RWPE1 (cell line): Measurements from ENCODE around the gene NFS1.

Source experiments
- CTCF ChIA-PET: fragments of 350-600 bp; sonication (Branson Sonifier 250); formaldehyde crosslinking; extraction: SDS; loops from one replicate; lab custom pipeline; 2021; lab: Yijun Ruan, JAX
- POLR2A ChIA-PET: fragments of 400-600 bp; formaldehyde crosslinking; extraction: SDS; loops from one replicate; lab custom pipeline; 2020; ENCODE audit warnings: antibody characterized with exemption; ENCODE audit not compliant: low non-redundant PET; lab: Yijun Ruan, JAX
- DNase-seq: peaks from one replicate; pipeline ENCODE4 v3.0.0; 2012; ENCODE audit warnings: low spot score
- H3K27ac ChIP-seq: fragments of 450-650 bp; 2 replicates; pipeline ENCODE4 v1.5.1; 2017
- TF ChIP-seq, protein P1 (sequence below): fragments of 450-650 bp; conservative IDR thresholded peaks from 2 replicates; pipeline ENCODE4 v1.5.1; 2017; ENCODE audit warnings: low read depth, mild to moderate bottlenecking

NFS1 gene

GRCh38 chr20:35663516-35664465 lies 35.4 kb downstream of the NFS1 start:
- CTCF ChIA-PET, result interaction anchor here (1.3 to 1.4 kb wide), 2 partner anchors 24 to 44 kb away, joined by 3 to 7 read pairs; no protein-coding TSS in a partner anchor
- H3K27ac ChIP-seq, result peak overlapping the region; percentile 87

DNA sequence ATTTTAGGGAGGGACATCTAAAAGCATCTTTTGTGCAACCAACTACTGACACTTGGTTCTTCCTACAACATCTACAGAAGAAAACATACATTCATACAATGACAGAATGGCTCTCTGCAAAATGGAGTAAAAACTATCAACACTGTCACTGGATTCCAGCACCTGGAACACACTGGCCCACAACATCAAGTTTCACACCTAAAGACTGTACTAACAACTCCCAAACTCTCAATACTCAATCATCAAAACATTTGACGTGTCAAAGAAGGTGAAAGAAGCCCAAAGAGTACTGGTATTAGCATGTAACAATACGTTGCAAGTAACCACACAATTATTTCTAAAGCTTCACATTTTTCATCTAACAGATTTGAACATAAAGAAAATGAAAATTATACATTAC lies 36.6 kb downstream of the NFS1 start:
- ChIA-PET POLR2A (no interaction called here), CTCF (interaction anchor here (0.5 to 1.4 kb wide), 4 partner anchors 30 to 942 kb away, joined by 3 to 7 read pairs (median 4); no protein-coding TSS in a partner anchor)
- no peak for DNase-seq
- H3K27ac ChIP-seq, result no peak overlapping the region
- TF ChIP-seq, protein P1, sequence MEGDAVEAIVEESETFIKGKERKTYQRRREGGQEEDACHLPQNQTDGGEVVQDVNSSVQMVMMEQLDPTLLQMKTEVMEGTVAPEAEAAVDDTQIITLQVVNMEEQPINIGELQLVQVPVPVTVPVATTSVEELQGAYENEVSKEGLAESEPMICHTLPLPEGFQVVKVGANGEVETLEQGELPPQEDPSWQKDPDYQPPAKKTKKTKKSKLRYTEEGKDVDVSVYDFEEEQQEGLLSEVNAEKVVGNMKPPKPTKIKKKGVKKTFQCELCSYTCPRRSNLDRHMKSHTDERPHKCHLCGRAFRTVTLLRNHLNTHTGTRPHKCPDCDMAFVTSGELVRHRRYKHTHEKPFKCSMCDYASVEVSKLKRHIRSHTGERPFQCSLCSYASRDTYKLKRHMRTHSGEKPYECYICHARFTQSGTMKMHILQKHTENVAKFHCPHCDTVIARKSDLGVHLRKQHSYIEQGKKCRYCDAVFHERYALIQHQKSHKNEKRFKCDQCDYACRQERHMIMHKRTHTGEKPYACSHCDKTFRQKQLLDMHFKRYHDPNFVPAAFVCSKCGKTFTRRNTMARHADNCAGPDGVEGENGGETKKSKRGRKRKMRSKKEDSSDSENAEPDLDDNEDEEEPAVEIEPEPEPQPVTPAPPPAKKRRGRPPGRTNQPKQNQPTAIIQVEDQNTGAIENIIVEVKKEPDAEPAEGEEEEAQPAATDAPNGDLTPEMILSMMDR, result no peak

More at GRCh38 chr20:35663516-35664465, 35.4 kb downstream of the NFS1 start:
- DNase-seq, result peak; percentile 76
- POLR2A ChIA-PET, result interaction anchor here (0.5 to 1.6 kb wide), 8 partner anchors 12 to 209 kb away, joined by 3 to 9 read pairs (median 5); partner anchors contain the start of genes CEP250 and RBM39
- TF ChIP-seq, protein P1, result no peak

DNA sequence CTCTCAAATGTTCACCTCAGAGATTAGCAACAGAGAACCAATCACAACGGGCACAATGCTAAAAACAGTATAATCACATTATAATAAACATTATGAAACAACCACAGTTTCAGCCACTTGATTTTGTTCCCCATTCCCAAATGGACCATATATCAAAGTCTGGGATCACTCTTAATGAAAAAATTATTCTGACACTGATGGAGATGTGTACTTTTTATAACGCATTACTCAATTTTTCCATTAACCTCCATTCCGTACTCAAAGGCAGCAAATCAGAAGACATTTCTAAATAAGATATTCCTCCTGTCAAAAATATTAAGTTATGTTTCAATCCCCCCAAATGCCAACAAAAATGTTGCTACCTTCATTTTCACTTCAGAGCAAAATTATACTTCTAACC lies 37.2 kb downstream of the NFS1 start:
- TF ChIP-seq, protein P1, result no peak
- ChIA-PET POLR2A (no interaction called here), CTCF (interaction anchor here (0.6 to 1.1 kb wide), 2 partner anchors 29 to 151 kb away, joined by 3 to 4 read pairs; no protein-coding TSS in a partner anchor)
- DNase-seq, result no peak
- no peak overlapping the region for H3K27ac ChIP-seq

- H3K27ac ChIP-seq, result no peak overlapping the region
- TF ChIP-seq, protein P1, result no peak
- CTCF ChIA-PET, result interaction anchor here (0.6 to 1.1 kb wide), 2 partner anchors 42 to 150 kb away, joined by 3 to 4 read pairs; no protein-coding TSS in a partner anchor
- peak; percentile 41 for DNase-seq
- POLR2A ChIA-PET, result no interaction called here
Observed at GRCh38 chr20:35661053-35661452, 38.1 kb downstream of the NFS1 start.

- no peak overlapping the region for H3K27ac ChIP-seq
- TF ChIP-seq, protein P1, result no peak
- no peak for DNase-seq
- CTCF ChIA-PET, result interaction anchor here (0.6 to 1.1 kb wide), 5 partner anchors 12 to 221 kb away, joined by 3 to 4 read pairs (median 3); no protein-coding TSS in a partner anchor
- POLR2A ChIA-PET, result no interaction called here
Observed at GRCh38 chr20:35660122-35660937, 38.8 kb downstream of the NFS1 start.
